Measurements from ENCODE around the gene ATP10A. TPM values are rescaled to one million over a fixed set of nuclear protein-coding genes. Genes with fewer than 3 reads are reported as not detected.
A peak's percentile ranks its signal among the peaks of the same experiment; 100 is the strongest.

ATP10A gene
- total and polyA plus RNA-seq, 11 donors = 0.53 to 3.3 (median 1.0) TPM

DNA sequence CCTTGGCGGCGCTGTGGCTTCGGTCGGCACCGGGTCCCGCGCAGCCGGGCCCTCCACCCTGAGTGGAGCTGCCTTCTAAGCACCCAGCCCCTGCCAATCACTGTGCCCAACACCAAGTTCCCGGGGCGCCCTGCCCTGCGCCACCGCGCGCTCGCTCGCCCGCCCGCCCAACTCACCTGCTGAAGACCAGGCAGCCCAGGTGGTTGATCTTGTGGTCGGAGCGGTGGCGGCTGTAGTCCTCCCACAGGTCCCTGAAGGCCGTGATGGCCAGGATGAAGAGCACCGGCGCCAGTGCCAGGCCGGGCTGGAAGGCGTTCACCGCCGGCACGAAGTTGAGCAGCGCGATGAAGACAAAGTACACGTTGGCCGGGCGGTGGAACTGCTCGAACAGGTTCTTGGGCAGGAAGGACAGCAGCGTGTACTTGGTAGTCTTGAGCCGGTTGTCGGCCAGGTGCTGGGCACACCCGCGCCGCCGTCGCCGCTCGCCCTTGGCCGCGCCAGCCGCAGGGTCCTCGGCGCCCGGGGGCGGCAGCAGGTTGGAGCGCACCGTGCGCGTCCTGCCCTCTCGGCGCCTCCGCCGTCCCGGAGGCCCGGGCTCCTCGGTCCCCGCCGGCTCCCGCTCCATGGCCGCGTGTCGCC, 536 bp downstream of the ATP10A start:
- H3K4me3 ChIP-seq = peak overlapping the region; percentile 15 to 77 (median 61)
- no peak for DNase-seq
- no peaks in the 10 kb centered on the region for H3K36me3 ChIP-seq
- H3K9me3 ChIP-seq = no peaks in the 10 kb centered on the region
- peaks cover 0 to 30% (median 12%) of the 10 kb centered on the region in 9 donors for H3K27me3 ChIP-seq
- intact Hi-C loops (cut with DNase I) = loop anchor here in 3 of 10 donors (5.0 to 10.0 kb wide), 3 partner anchors 85 to 128 kb away; no protein-coding TSS in a partner anchor
- ATAC-seq = peak in 3 of 4 donors; percentile 19 to 33 (median 31)
- H3K4me1 ChIP-seq = peaks cover 0 to 40% (median 6%) of the 10 kb centered on the region in 12 donors
- TF ChIP-seq, protein P1, sequence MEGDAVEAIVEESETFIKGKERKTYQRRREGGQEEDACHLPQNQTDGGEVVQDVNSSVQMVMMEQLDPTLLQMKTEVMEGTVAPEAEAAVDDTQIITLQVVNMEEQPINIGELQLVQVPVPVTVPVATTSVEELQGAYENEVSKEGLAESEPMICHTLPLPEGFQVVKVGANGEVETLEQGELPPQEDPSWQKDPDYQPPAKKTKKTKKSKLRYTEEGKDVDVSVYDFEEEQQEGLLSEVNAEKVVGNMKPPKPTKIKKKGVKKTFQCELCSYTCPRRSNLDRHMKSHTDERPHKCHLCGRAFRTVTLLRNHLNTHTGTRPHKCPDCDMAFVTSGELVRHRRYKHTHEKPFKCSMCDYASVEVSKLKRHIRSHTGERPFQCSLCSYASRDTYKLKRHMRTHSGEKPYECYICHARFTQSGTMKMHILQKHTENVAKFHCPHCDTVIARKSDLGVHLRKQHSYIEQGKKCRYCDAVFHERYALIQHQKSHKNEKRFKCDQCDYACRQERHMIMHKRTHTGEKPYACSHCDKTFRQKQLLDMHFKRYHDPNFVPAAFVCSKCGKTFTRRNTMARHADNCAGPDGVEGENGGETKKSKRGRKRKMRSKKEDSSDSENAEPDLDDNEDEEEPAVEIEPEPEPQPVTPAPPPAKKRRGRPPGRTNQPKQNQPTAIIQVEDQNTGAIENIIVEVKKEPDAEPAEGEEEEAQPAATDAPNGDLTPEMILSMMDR (IDR thresholded peaks at IDR 0.05) = no peak
- no peak for TF ChIP-seq POLR2A (IDR thresholded peaks at IDR 0.05)
- WGBS, 4 donors = 0 to 2% (median 2%) methylated on average over 14 to 69 of the region's 69 CpGs
- H3K27ac ChIP-seq = peak overlapping the region in 10 of 12 donors; percentile 37 to 70 (median 54)

DNA sequence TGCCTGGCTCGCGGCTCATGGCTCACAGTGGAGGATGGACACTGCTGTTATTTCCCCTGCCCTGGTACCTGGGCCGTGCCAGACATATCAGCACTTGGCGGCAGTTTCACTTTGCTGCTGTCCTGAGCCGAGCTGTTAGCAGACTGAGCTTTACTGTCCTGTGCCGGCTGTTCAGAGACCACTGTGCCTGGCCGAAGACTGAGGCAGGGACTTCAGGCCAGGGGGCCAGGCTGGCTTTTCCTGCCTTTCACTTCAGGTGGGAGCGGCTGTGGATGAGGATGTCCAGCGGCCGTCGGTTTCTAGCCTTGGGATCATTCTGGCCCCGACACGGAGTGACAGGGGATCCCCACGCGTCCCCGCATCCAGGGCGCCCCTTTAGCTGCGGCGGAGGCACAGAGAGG, 1.1 kb downstream of the ATP10A start:
- Histone ChIP-seq H3K36me3 (no peaks in the 10 kb centered on the region), H3K27ac (peak overlapping the region in 9 of 12 donors; percentile 39 to 70 (median 56)), H3K4me1 (peaks cover 0 to 40% (median 6%) of the 10 kb centered on the region in 12 donors), H3K4me3 (peak overlapping the region; percentile 15 to 77 (median 61)), H3K27me3 (peaks cover 0 to 30% (median 12%) of the 10 kb centered on the region in 9 donors), H3K9me3 (no peaks in the 10 kb centered on the region)
- peak in 3 of 4 donors; percentile 7 to 19 (median 19) for ATAC-seq
- intact Hi-C loops (cut with DNase I) = loop anchor here in 3 of 10 donors (5.0 to 10.0 kb wide), 3 partner anchors 85 to 127 kb away; no protein-coding TSS in a partner anchor
- WGBS, 4 donors = 22 to 27% (median 23%) methylated on average over 11 to 19 of the region's 19 CpGs
- TF ChIP-seq POLR2A (IDR thresholded peaks at IDR 0.05) = no peak
- TF ChIP-seq, protein P1 (IDR thresholded peaks at IDR 0.05) = no peak
- DNase-seq = no peak

DNA sequence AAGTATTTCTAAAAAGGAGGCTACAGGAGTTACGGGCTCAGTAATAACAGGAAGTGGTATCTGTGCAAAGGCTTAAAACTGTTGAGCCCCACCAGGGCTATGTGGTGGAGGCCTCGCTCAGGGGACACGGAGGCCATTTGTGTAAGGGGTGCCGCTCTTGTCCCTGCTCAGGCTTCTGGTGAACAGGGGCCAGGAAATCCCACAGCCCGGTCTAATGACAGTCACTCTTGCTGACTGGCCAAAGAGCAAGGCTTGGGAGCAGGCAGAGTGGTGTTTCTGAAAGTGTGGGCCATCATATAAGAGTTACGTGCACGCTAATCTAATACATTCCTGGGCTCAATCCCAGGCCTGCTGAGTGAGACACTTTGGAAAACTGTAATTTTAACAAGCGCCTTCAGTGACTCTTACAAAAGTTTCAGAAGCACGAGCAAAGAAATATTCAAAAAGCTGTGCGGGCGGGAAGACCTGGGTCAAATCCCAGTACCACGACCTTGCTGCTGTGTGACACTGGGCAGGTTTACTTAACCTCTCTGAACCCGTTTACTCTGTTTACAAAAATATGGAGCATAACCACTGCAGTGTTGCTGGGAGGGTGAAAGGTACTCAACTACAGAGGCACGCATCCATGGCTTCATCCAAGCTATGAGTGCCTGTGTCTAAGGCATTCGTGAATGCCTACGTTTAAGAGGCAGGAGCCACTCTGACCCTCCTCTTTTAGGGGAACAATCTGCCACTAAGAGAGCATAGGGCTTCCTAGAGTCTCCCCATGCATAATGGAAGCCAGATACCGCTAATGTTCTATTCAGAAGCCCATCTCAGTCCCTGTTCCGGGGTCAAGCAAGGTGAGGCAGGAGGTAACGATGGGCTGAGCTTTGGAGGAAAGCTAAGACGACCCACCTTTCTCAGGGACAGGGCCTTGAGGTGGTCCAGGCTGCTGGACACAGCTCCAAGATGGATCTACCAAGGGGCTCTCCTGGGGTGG, 2.0 kb downstream of the ATP10A start:
- TF ChIP-seq POLR2A (IDR thresholded peaks at IDR 0.05) = no peak
- TF ChIP-seq, protein P1 (IDR thresholded peaks at IDR 0.05) = no peak
- peaks cover 0 to 30% (median 12%) of the 10 kb centered on the region in 9 donors for H3K27me3 ChIP-seq
- no peaks in the 10 kb centered on the region for H3K36me3 ChIP-seq
- H3K4me1 ChIP-seq = peaks cover 0 to 40% (median 6%) of the 10 kb centered on the region in 12 donors
- ATAC-seq = no peak
- WGBS, 4 donors = 76 to 84% (median 77%) methylated on average over 20 of the region's 20 CpGs
- intact Hi-C loops (cut with DNase I) = loop anchor here in 3 of 10 donors (5.0 to 10.0 kb wide), 3 partner anchors 84 to 126 kb away; no protein-coding TSS in a partner anchor
- no peaks in the 10 kb centered on the region for H3K9me3 ChIP-seq
- H3K4me3 ChIP-seq = peak overlapping the region in 11 of 12 donors; percentile 15 to 77 (median 62)
- peak overlapping the region in 6 of 12 donors; percentile 50 to 70 (median 58) for H3K27ac ChIP-seq
- no peak for DNase-seq

Measured in heart left ventricle (tissue), 16 donors.